Hepatocyte (in vitro differentiated cells): Measurements from ENCODE around the gene ZSCAN30. TPM values are rescaled to one million over a fixed set of nuclear protein-coding genes. Genes with fewer than 3 reads are reported as not detected.

ENCODE experiments used
- DNase-seq: peaks from one replicate; pipeline ENCODE4 v3.0.0-alpha.2; 2016; ENCODE audit warnings: low spot score
- H2AFZ ChIP-seq: fragments of 200-600 bp; sonication (generic); 2 replicates; pipeline ENCODE4 v1.6.0; 2016; ENCODE audit warnings: antibody characterized with exemption, mild to moderate bottlenecking
- H3K27ac ChIP-seq: fragments of 200-600 bp; sonication (generic); 2 replicates; pipeline ENCODE4 v1.5.1; 2016; ENCODE audit warnings: mild to moderate bottlenecking
- H3K27me3 ChIP-seq: fragments of 200-600 bp; sonication (generic); 2 replicates; pipeline ENCODE4 v1.6.1; 2016
- H3K36me3 ChIP-seq: fragments of 200-600 bp; sonication (generic); replicated peaks from 2 replicates; pipeline ENCODE4 v1.5.1; 2016; ENCODE audit warnings: low read depth; ENCODE audit not compliant: insufficient read depth
- H3K4me1 ChIP-seq: fragments of 200-600 bp; sonication (generic); 2 replicates; pipeline ENCODE4 v1.5.1; 2016; ENCODE audit warnings: mild to moderate bottlenecking, moderate library complexity; ENCODE audit not compliant: insufficient read depth
- H3K4me2 ChIP-seq: fragments of 200-600 bp; sonication (generic); 2 replicates; pipeline ENCODE4 v1.6.0; 2016
- H3K4me3 ChIP-seq: fragments of 200-600 bp; sonication (generic); 2 replicates; pipeline ENCODE4 v1.5.1; 2016; ENCODE audit warnings: mild to moderate bottlenecking
- H3K79me2 ChIP-seq: fragments of 200-600 bp; sonication (generic); 2 replicates; pipeline ENCODE4 v1.6.0; 2017; ENCODE audit warnings: mild to moderate bottlenecking
- H3K9me2 ChIP-seq: fragments of 200-600 bp; sonication (generic); replicated peaks from 2 replicates; pipeline ENCODE4 v1.6.0; 2017; ENCODE audit warnings: mild to moderate bottlenecking; ENCODE audit not compliant: insufficient read depth
- H3K9me3 ChIP-seq: fragments of 200-600 bp; sonication (generic); 2 replicates; pipeline ENCODE4 v1.5.1; 2016; ENCODE audit warnings: low read depth, mild to moderate bottlenecking
- H4K20me1 ChIP-seq: fragments of 200-600 bp; sonication (generic); 2 replicates; pipeline ENCODE4 v1.6.0; 2016; ENCODE audit warnings: mild to moderate bottlenecking; ENCODE audit not compliant: insufficient read depth, poor library complexity, severe bottlenecking
- EZH2 ChIP-seq: fragments of 200-600 bp; sonication (generic); IDR thresholded peaks from 2 replicates; pipeline ENCODE4 v1.6.1; 2016; ENCODE audit warnings: antibody characterized with exemption, mild to moderate bottlenecking, borderline replicate concordance
- EZH2phosphoT487 ChIP-seq: fragments of 200-600 bp; sonication (generic); IDR thresholded peaks from one replicate; pipeline ENCODE4 v1.6.1; 2018; ENCODE audit warnings: antibody characterized with exemption, mild to moderate bottlenecking, low read depth, moderate library complexity; ENCODE audit not compliant: unreplicated experiment, severe bottlenecking
- WGBS: methylation state at CpG from one replicate; pipeline ENCODE4 v1.1.6; 2016; ENCODE audit warnings: low lambda C conversion rate; ENCODE audit errors: missing lambda C conversion rate; 5-methylcytosine and 5-hydroxymethylcytosine counted together
- polyA plus RNA-seq: library from polyadenylated mRNA; unstranded; fragments of >200 nt; fragmentation: Nextera tagmentation; extraction: Ambion mirVana; gene quantifications from 2 replicates; pipeline ENCODE4 v1.2.1, GENCODE V29; 2016
- total RNA-seq: library from RNA; depleted of rRNA; stranded (reverse); fragments of >200 nt; gene quantifications from 2 replicates; pipeline ENCODE4 v1.2.3, GENCODE V29; 2014
- TF ChIP-seq, protein P1 (sequence below): fragments of 200-600 bp; sonication (generic); IDR thresholded peaks from 2 replicates; pipeline ENCODE4 v1.5.1; 2016; ENCODE audit warnings: antibody characterized with exemption, mild to moderate bottlenecking; ENCODE audit not compliant: poor library complexity

ZSCAN30 gene
- total and polyA plus RNA-seq, 2 experiments from 2014 or later: 8.7 to 10.6 TPM

DNA sequence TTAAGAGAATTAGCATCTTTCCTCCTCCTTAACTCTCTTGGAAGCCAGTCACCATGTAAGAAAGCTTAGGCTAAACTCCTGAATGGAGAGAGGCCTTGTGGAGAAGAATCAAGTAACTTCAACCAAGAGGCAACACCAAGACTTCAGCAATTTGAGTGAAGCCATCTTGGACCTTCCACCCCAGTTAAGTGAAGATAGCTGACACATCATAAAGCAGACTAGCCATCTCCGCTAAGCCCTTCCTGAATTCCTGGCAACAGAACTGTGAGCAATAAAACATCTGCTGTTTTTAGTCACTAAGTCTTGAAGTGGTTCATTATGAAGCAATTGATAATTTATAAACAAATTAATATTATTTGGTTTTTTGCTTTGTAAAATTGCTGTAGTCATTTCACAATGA lies 50.7 kb downstream of the ZSCAN30 start:
- H3K4me3 ChIP-seq: no peak overlapping the region
- H3K27ac ChIP-seq: no peak overlapping the region
- peak overlapping the region; percentile 27 for H2AFZ ChIP-seq
- H3K9me3 ChIP-seq: no peaks in the 10 kb centered on the region
- peaks cover 11% of the 10 kb centered on the region for H3K4me1 ChIP-seq
- H3K79me2 ChIP-seq: peaks cover 24% of the 10 kb centered on the region
- TF ChIP-seq EZH2: no peak
- 100% methylated on average over 1 of the region's 1 CpG for WGBS
- no peaks in the 10 kb centered on the region for H4K20me1 ChIP-seq
- no peaks in the 10 kb centered on the region for H3K27me3 ChIP-seq
- H3K36me3 ChIP-seq: peaks cover 3% of the 10 kb centered on the region
- DNase-seq: no peak
- H3K9me2 ChIP-seq: no peaks in the 10 kb centered on the region
- no peak overlapping the region for H3K4me2 ChIP-seq

- H3K9me2 ChIP-seq: no peaks in the 10 kb centered on the region
- no peak overlapping the region for H3K27ac ChIP-seq
- peaks cover under 1% of the 10 kb centered on the region for H3K4me1 ChIP-seq
- no peak overlapping the region for H2AFZ ChIP-seq
- peaks cover 4% of the 10 kb centered on the region for H3K79me2 ChIP-seq
- no peak for DNase-seq
- no peak overlapping the region for H3K4me2 ChIP-seq
- H3K9me3 ChIP-seq: no peaks in the 10 kb centered on the region
- H3K4me3 ChIP-seq: no peak overlapping the region
- H4K20me1 ChIP-seq: no peaks in the 10 kb centered on the region
- WGBS: 83% methylated on average over 1 of the region's 1 CpG
- H3K27me3 ChIP-seq: no peaks in the 10 kb centered on the region
- TF ChIP-seq EZH2: no peak
- TF ChIP-seq, protein P1, sequence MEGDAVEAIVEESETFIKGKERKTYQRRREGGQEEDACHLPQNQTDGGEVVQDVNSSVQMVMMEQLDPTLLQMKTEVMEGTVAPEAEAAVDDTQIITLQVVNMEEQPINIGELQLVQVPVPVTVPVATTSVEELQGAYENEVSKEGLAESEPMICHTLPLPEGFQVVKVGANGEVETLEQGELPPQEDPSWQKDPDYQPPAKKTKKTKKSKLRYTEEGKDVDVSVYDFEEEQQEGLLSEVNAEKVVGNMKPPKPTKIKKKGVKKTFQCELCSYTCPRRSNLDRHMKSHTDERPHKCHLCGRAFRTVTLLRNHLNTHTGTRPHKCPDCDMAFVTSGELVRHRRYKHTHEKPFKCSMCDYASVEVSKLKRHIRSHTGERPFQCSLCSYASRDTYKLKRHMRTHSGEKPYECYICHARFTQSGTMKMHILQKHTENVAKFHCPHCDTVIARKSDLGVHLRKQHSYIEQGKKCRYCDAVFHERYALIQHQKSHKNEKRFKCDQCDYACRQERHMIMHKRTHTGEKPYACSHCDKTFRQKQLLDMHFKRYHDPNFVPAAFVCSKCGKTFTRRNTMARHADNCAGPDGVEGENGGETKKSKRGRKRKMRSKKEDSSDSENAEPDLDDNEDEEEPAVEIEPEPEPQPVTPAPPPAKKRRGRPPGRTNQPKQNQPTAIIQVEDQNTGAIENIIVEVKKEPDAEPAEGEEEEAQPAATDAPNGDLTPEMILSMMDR: no peak
- no peaks in the 10 kb centered on the region for H3K36me3 ChIP-seq
Observed at GRCh38 chr18:35236571-35237363, 53.3 kb downstream of the ZSCAN30 start.

DNA sequence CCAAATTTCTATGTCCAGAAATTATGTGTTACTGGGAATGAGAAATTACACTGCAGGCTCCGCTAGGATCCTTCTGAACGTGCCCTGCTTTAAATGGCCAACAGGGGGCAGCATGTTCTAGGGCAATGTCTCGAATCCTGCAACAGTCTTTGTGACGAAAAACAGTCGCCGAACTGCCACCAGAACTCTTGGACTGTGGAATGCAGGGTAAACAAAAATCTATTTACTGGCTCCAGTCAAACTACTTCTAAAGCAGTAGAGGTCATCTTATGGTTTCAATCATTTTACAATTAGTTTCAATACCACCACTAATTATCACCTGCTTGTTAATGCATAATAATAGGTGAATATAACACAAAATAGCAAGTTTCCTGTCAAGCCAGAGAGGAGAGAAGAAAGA lies 59.0 kb downstream of the ZSCAN30 start:
- peak overlapping the region; percentile 67 for H3K4me2 ChIP-seq
- no peak overlapping the region for H3K27ac ChIP-seq
- no peak overlapping the region for H3K4me3 ChIP-seq
- no peaks in the 10 kb centered on the region for H3K36me3 ChIP-seq
- peak; percentile 88 for DNase-seq
- no peaks in the 10 kb centered on the region for H3K9me2 ChIP-seq
- H3K79me2 ChIP-seq: no peaks in the 10 kb centered on the region
- no peaks in the 10 kb centered on the region for H3K27me3 ChIP-seq
- no peaks in the 10 kb centered on the region for H4K20me1 ChIP-seq
- TF ChIP-seq EZH2: no peak
- TF ChIP-seq, protein P1: peak; percentile 87
- no peaks in the 10 kb centered on the region for H3K9me3 ChIP-seq
- H3K4me1 ChIP-seq: no peaks in the 10 kb centered on the region
- WGBS: 3% methylated on average over 6 of the region's 6 CpGs
- H2AFZ ChIP-seq: no peak overlapping the region

- Histone ChIP-seq H3K79me2 (no peaks in the 10 kb centered on the region), H3K27ac (no peak overlapping the region), H3K27me3 (no peaks in the 10 kb centered on the region), H3K4me2 (no peak overlapping the region), H3K4me3 (no peak overlapping the region), H3K36me3 (no peaks in the 10 kb centered on the region), H3K4me1 (no peaks in the 10 kb centered on the region), H4K20me1 (no peaks in the 10 kb centered on the region), H2AFZ (no peak overlapping the region), H3K9me3 (no peaks in the 10 kb centered on the region), H3K9me2 (no peaks in the 10 kb centered on the region)
- TF ChIP-seq EZH2phosphoT487 (no peak), EZH2 (no peak)
- TF ChIP-seq, protein P1: no peak
- WGBS: 91% methylated on average over 1 of the region's 1 CpG
- DNase-seq: no peak
Observed at GRCh38 chr18:35227254-35227653, 62.8 kb downstream of the ZSCAN30 start.
